Measurements from ENCODE around the gene GRWD1.

GRWD1 gene

GRCh38 chr19:48490981-48491792 is 45.4 kb downstream of the GRWD1 start:
- TF ChIP-seq EZH2 (IDR thresholded peaks at IDR 0.05; ENCODE audit: borderline replicate concordance, low read length) (no peak), CTCF (IDR thresholded peaks at IDR 0.05; ENCODE audit: low read length) (no peak)
- Histone ChIP-seq H4K20me1 (ENCODE audit: insufficient read depth, low read length) (no peaks in the 10 kb centered on the region), H3K4me2 (ENCODE audit: low read length) (0 out of 2 replicates have a peak overlapping the region, but pooled peaks have one; percentile 40), H3K4me1 (ENCODE audit: insufficient read depth, low read length, severe bottlenecking) (peaks cover 8% of the 10 kb centered on the region), H3K36me3 (ENCODE audit: insufficient read depth, low read length) (no peaks in the 10 kb centered on the region), H3K79me2 (ENCODE audit: insufficient read depth, low read length) (no peaks in the 10 kb centered on the region), H3K27me3 (ENCODE audit: insufficient read depth, low read length) (no peaks in the 10 kb centered on the region), H3K9ac (ENCODE audit: low read length) (no peak overlapping the region), H3K27ac (ENCODE audit: low read depth, low read length, poor library complexity, severe bottlenecking) (no peak overlapping the region), H3K9me2 (ENCODE audit: low read depth, low read length) (no peaks in the 10 kb centered on the region), H3F3A (ENCODE audit: insufficient read depth, low read length) (no peaks in the 10 kb centered on the region), H2AFZ (ENCODE audit: low read length) (no peak overlapping the region), H3K4me3 (ENCODE audit: low read depth, low read length, poor library complexity, severe bottlenecking) (no peak overlapping the region), H3K9me3 (ENCODE audit: low read length) (no peaks in the 10 kb centered on the region)

GRCh38 chr19:48491793-48492123 is 46.0 kb downstream of the GRWD1 start:
- no peaks in the 10 kb centered on the region for H4K20me1 ChIP-seq (ENCODE audit: insufficient read depth, low read length)
- H3K27me3 ChIP-seq (ENCODE audit: insufficient read depth, low read length) = no peaks in the 10 kb centered on the region
- H3K4me2 ChIP-seq (ENCODE audit: low read length) = no peak overlapping the region
- no peaks in the 10 kb centered on the region for H3K36me3 ChIP-seq (ENCODE audit: insufficient read depth, low read length)
- no peak for TF ChIP-seq CTCF (IDR thresholded peaks at IDR 0.05; ENCODE audit: low read length)
- no peak overlapping the region for H3K9ac ChIP-seq (ENCODE audit: low read length)
- no peaks in the 10 kb centered on the region for H3K79me2 ChIP-seq (ENCODE audit: insufficient read depth, low read length)
- H3K9me2 ChIP-seq (ENCODE audit: low read depth, low read length) = no peaks in the 10 kb centered on the region
- no peaks in the 10 kb centered on the region for H3K9me3 ChIP-seq (ENCODE audit: low read length)
- peaks cover 8% of the 10 kb centered on the region for H3K4me1 ChIP-seq (ENCODE audit: insufficient read depth, low read length, severe bottlenecking)
- H3F3A ChIP-seq (ENCODE audit: insufficient read depth, low read length) = no peaks in the 10 kb centered on the region
- H3K4me3 ChIP-seq (ENCODE audit: low read depth, low read length, poor library complexity, severe bottlenecking) = no peak overlapping the region
- no peak overlapping the region for H3K27ac ChIP-seq (ENCODE audit: low read depth, low read length, poor library complexity, severe bottlenecking)
- H2AFZ ChIP-seq (ENCODE audit: low read length) = no peak overlapping the region

GRCh38 chr19:48492925-48493717 is 47.3 kb downstream of the GRWD1 start:
- no peaks in the 10 kb centered on the region for H3K79me2 ChIP-seq (ENCODE audit: insufficient read depth, low read length)
- no peaks in the 10 kb centered on the region for H4K20me1 ChIP-seq (ENCODE audit: insufficient read depth, low read length)
- H3K4me1 ChIP-seq (ENCODE audit: insufficient read depth, low read length, severe bottlenecking) = peaks cover 8% of the 10 kb centered on the region
- no peak for TF ChIP-seq EZH2 (IDR thresholded peaks at IDR 0.05; ENCODE audit: borderline replicate concordance, low read length)
- TF ChIP-seq CTCF (IDR thresholded peaks at IDR 0.05; ENCODE audit: low read length) = no peak
- H3K9ac ChIP-seq (ENCODE audit: low read length) = peak overlapping the region; percentile 40; the same call in 1 of the 2 replicates
- H3K27me3 ChIP-seq (ENCODE audit: insufficient read depth, low read length) = no peaks in the 10 kb centered on the region
- H3K36me3 ChIP-seq (ENCODE audit: insufficient read depth, low read length) = no peaks in the 10 kb centered on the region
- H3F3A ChIP-seq (ENCODE audit: insufficient read depth, low read length) = no peaks in the 10 kb centered on the region
- no peaks in the 10 kb centered on the region for H3K9me3 ChIP-seq (ENCODE audit: low read length)
- no peaks in the 10 kb centered on the region for H3K9me2 ChIP-seq (ENCODE audit: low read depth, low read length)
- H3K4me2 ChIP-seq (ENCODE audit: low read length) = peak overlapping the region; percentile 77
- H3K27ac ChIP-seq (ENCODE audit: low read depth, low read length, poor library complexity, severe bottlenecking) = peak overlapping the region; percentile 27
- H3K4me3 ChIP-seq (ENCODE audit: low read depth, low read length, poor library complexity, severe bottlenecking) = peak overlapping the region; percentile 58
- no peak overlapping the region for H2AFZ ChIP-seq (ENCODE audit: low read length)
